Stomach (tissue), 9 donors: ENCODE measurements around the gene PDCL2. TPM values are rescaled to one million over a fixed set of nuclear protein-coding genes. Genes with fewer than 3 reads are reported as not detected.

ENCODE experiments used
- DNase-seq, 2 donors: peaks; one replicate each; pipeline versions ENCODE4 v3.0.0 to v3.0.0-alpha.2; 2013 to 2019
- H3K27ac ChIP-seq, 5 donors: fragments of 200-600 bp in 4 of 5; sonication (generic) in 4 of 5; one replicate each; pipeline ENCODE4 v1.5.1; 2013 to 2019; ENCODE audit warnings: mild to moderate bottlenecking in 1 of 5, moderate library complexity in 1 of 5
- H3K27me3 ChIP-seq, 3 donors: fragments of 200-600 bp; sonication (generic); one replicate each; pipeline ENCODE4 v1.5.1; 2017 to 2019; ENCODE audit warnings: mixed run types in 1 of 3
- H3K36me3 ChIP-seq, 4 donors: fragments of 200-600 bp; sonication (generic); 1 replicate in 3 of 4; 2 replicates in 1 of 4; pipeline ENCODE4 v1.5.1; 2016 to 2019
- H3K4me1 ChIP-seq, 4 donors: fragments of 200-600 bp; sonication (generic); one replicate each; pipeline ENCODE4 v1.5.1; 2016 to 2019
- H3K4me3 ChIP-seq, 4 donors: fragments of 200-600 bp; sonication (generic) in 3 of 4; one replicate each; pipeline ENCODE4 v1.5.1; 2016 to 2019; ENCODE audit warnings: mild to moderate bottlenecking in 1 of 4
- H3K9me3 ChIP-seq, 4 donors: fragments of 200-600 bp; sonication (generic); one replicate each; pipeline ENCODE4 v1.5.1; 2016 to 2019
- CTCF ChIP-seq, 7 experiments: fragments of 450-650 bp in 4 of 7; fragments of 200-600 bp in 3 of 7; sonication (generic) in 3 of 7; IDR thresholded peaks; one replicate each; pipeline ENCODE4 v1.5.1; 2016 to 2019; ENCODE audit warnings: antibody characterized with exemption in 7 of 7, control low read depth in 2 of 7, mild to moderate bottlenecking in 1 of 7
- EP300 ChIP-seq: sonication (generic); formaldehyde crosslinking; IDR thresholded peaks from one replicate; pipeline ENCODE4 v1.6.1; 2017; ENCODE audit warnings: antibody characterized with exemption
- POLR2A ChIP-seq, 4 donors: fragments of 450-650 bp; IDR thresholded peaks; one replicate each; pipeline ENCODE4 v1.6.1; 2016; ENCODE audit warnings: antibody characterized with exemption in 4 of 4, control low read depth in 2 of 4, mild to moderate bottlenecking in 1 of 4, moderate library complexity in 1 of 4
- POLR2AphosphoS5 ChIP-seq, 3 donors: sonication (generic); formaldehyde crosslinking; IDR thresholded peaks; one replicate each; pipeline ENCODE4 v1.6.1; 2016; ENCODE audit warnings: antibody characterized with exemption in 3 of 3
- WGBS, 5 donors: extraction: QIAGEN DNeasy Blood & Tissue Kit in 3 of 5; methylation state at CpG; one replicate each; pipeline versions ENCODE4 v1.1.5 to v1.1.7; 2013 to 2018; 5-methylcytosine and 5-hydroxymethylcytosine counted together
- intact Hi-C: fragments of 100-400 bp; cut with DNase I; formaldehyde crosslinking; loops from one replicate; pipeline ENCODE4 v1.15.1; 2023; ENCODE audit warnings: low total_unique reads
- polyA plus RNA-seq, 3 donors: library from polyadenylated mRNA; stranded (reverse); fragments of 200-250 nt; gene quantifications; one replicate each; pipeline ENCODE4 v1.2.3, GENCODE V29; 2013
- total RNA-seq, 5 donors: library from RNA; depleted of rRNA; stranded (reverse); fragments of >200 nt; gene quantifications; one replicate each; pipeline versions ENCODE4 v1.1.0 to v1.2.3, GENCODE V29; 2014 to 2016
- donor health status: healthy with polysubstance abuse.
- donor health status: Bipolar disorder and iron deficiency.
- donor health status: healthy.

Gene PDCL2
- total and polyA plus RNA-seq, 8 donors, result 0.45 TPM; not detected in 7

DNA sequence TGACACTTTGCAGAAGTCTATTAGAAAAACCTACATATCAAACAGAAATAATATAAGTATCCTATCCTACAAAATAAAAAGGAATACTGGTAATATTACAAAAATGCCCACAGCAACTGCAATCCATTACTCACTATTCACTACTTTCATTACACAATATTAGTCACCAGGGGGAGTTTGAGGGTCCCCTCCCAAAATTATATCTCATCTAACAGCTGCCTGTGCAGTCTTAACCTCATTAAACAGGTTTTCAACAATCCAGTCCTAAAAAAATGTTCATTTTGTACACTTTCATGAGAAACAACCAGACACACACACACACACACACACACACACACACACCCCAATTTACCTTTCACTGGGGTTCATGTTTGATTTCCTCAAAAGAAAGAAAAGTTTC, 48.2 kb downstream of the PDCL2 start:
- Histone ChIP-seq H3K4me1 (peaks cover 15 to 38% (median 24%) of the 10 kb centered on the region in 4 donors), H3K4me3 (no peak overlapping the region), H3K27ac (no peak overlapping the region), H3K27me3 (no peaks in the 10 kb centered on the region), H3K36me3 (peaks cover 0 to 4% (median 0%) of the 10 kb centered on the region in 4 donors), H3K9me3 (no peaks in the 10 kb centered on the region)
- peak in 1 of 2 donors; percentile 21 for DNase-seq
- TF ChIP-seq POLR2AphosphoS5 (IDR thresholded peaks at IDR 0.05), result no peak
- no peak for TF ChIP-seq EP300
- TF ChIP-seq CTCF (IDR thresholded peaks at IDR 0.05), result no peak
- no peak for TF ChIP-seq POLR2A (IDR thresholded peaks at IDR 0.05)
- intact Hi-C loops, result no loop called here

DNA sequence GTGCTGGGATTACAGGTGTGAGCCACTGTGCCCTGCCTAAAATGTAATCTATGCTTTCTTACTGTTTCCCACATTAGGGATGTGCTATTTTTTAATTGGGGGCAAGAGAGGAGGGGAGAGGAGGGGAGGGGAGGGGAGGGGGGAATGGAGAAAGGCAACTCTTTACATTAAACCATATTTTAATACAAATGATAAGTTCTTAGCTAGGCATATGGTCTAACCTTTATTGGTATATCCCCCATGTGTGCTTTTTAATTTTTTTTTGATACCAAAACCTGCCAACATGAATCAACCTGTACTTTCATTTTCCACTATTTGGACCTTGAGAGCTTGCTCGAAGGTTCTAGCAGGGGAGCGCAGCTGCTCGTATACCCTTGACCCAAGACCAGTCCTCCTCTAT, 51.8 kb downstream of the PDCL2 start:
- no peak for TF ChIP-seq POLR2A (IDR thresholded peaks at IDR 0.05)
- no peak for TF ChIP-seq POLR2AphosphoS5 (IDR thresholded peaks at IDR 0.05)
- TF ChIP-seq EP300, result no peak
- no peak for TF ChIP-seq CTCF (IDR thresholded peaks at IDR 0.05)
- Histone ChIP-seq H3K36me3 (peaks cover 0 to 4% (median 0%) of the 10 kb centered on the region in 4 donors), H3K9me3 (no peaks in the 10 kb centered on the region), H3K4me3 (no peak overlapping the region), H3K27ac (no peak overlapping the region), H3K27me3 (no peaks in the 10 kb centered on the region), H3K4me1 (peaks cover 6 to 24% (median 13%) of the 10 kb centered on the region in 4 donors)
- DNase-seq, result no peak
- WGBS, 5 donors, result 88 to 97% (median 94%) methylated on average over 3 of the region's 3 CpGs
- intact Hi-C loops, result no loop called here

GRCh38 chr4:55539658-55540057, 52.4 kb downstream of the PDCL2 start:
- 74 to 91% (median 88%) methylated on average over 2 of the region's 2 CpGs for WGBS, 5 donors
- H3K27ac ChIP-seq, result no peak overlapping the region
- intact Hi-C loops, result no loop called here
- no peak for DNase-seq
- no peaks in the 10 kb centered on the region for H3K27me3 ChIP-seq
- H3K4me3 ChIP-seq, result no peak overlapping the region
- no peaks in the 10 kb centered on the region for H3K9me3 ChIP-seq
- peaks cover 0 to 4% (median 0%) of the 10 kb centered on the region in 4 donors for H3K36me3 ChIP-seq
- TF ChIP-seq EP300, result no peak
- TF ChIP-seq POLR2AphosphoS5 (IDR thresholded peaks at IDR 0.05), result no peak
- no peak for TF ChIP-seq POLR2A (IDR thresholded peaks at IDR 0.05)
- no peak for TF ChIP-seq CTCF (IDR thresholded peaks at IDR 0.05)
- peaks cover 3 to 18% (median 9%) of the 10 kb centered on the region in 4 donors for H3K4me1 ChIP-seq

DNA sequence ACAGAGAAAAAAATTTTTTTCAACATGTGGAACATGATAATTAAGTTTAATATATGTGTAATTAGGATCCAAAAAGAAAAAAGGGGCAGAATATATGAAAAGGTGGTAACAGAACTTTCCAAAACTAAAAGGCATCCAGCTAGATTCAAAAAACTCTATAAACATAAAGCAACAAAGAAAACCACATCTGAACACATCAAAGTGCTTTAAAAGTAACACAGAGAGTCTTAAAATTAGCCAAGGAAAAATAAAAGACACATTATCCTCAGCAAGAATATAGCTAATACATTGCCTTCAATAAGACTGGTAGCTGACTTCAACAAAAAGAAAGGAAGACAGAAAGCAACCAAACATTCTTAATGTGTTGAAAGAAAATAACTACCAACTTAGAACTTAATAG, 53.5 kb downstream of the PDCL2 start:
- no peaks in the 10 kb centered on the region for H3K9me3 ChIP-seq
- H3K36me3 ChIP-seq, result peaks cover 0 to 4% (median 1%) of the 10 kb centered on the region in 4 donors
- H3K27me3 ChIP-seq, result no peaks in the 10 kb centered on the region
- TF ChIP-seq CTCF (IDR thresholded peaks at IDR 0.05), result no peak
- no peak for TF ChIP-seq POLR2AphosphoS5 (IDR thresholded peaks at IDR 0.05)
- no peak for TF ChIP-seq POLR2A (IDR thresholded peaks at IDR 0.05)
- TF ChIP-seq EP300, result no peak
- H3K27ac ChIP-seq, result no peak overlapping the region
- no peak overlapping the region for H3K4me3 ChIP-seq
- intact Hi-C loops, result no loop called here
- peaks cover 0 to 7% (median 1%) of the 10 kb centered on the region in 4 donors for H3K4me1 ChIP-seq
- no peak for DNase-seq
